Panc1 (cell line): Measurements from ENCODE around the gene KAZN. TPM values are rescaled to one million over a fixed set of nuclear protein-coding genes. Genes with fewer than 3 reads are reported as not detected.

Source experiments
- ATAC-seq: fragments of 200-7000 bp; cut with Tn5 transposase; 2 replicates; pipeline ENCODE4 v1.9.1; 2020; ENCODE audit warnings: mild to moderate bottlenecking, moderate library complexity
- BruUV-seq: library from RNA; stranded (reverse); fragments of 400-500 nt; replicated peaks from 2 replicates; lab custom pipeline; 2021; lab: Mats Ljungman, UMichigan
- CTCF ChIA-PET: fragments of 300-600 bp; sonication (Branson Sonifier 250); formaldehyde crosslinking; loops from one replicate; lab custom pipeline; 2022; ENCODE audit warnings: antibody characterized with exemption; lab: Charles Lee
- POLR2A ChIA-PET: fragments of 300-600 bp; sonication (Branson Sonifier 250); formaldehyde crosslinking; loops from one replicate; lab custom pipeline; 2022; ENCODE audit warnings: antibody characterized with exemption; lab: Charles Lee
- DNase-seq: peaks from one replicate; pipeline ENCODE4 v3.0.0-alpha.2; 2010; ENCODE audit warnings: low read depth, low spot score
- H3K27ac ChIP-seq: 2 replicates; pipeline ENCODE4 v1.5.1; 2011; ENCODE audit warnings: mild to moderate bottlenecking, low read length, inconsistent platforms
- H3K27me3 ChIP-seq: fragments of 200-500 bp; sonication (Bioruptor generic); 2 replicates; pipeline ENCODE4 v1.6.0; 2014; ENCODE audit warnings: low read length, inconsistent platforms; ENCODE audit not compliant: control insufficient read depth, insufficient read depth
- H3K36me3 ChIP-seq: fragments of 200-500 bp; sonication (Bioruptor generic); 2 replicates; pipeline ENCODE4 v1.5.1; 2014; ENCODE audit warnings: inconsistent platforms, mild to moderate bottlenecking, low read length, moderate library complexity; ENCODE audit not compliant: control insufficient read depth, insufficient read depth
- H3K4me1 ChIP-seq: 2 replicates; pipeline ENCODE4 v1.5.1; 2011; ENCODE audit warnings: inconsistent platforms, mild to moderate bottlenecking, low read length, moderate library complexity; ENCODE audit not compliant: control insufficient read depth, insufficient read depth
- H3K4me3 ChIP-seq, 2 experiments: 2 replicates each; pipeline ENCODE4 v1.5.1; 2011 to 2012; ENCODE audit warnings: low read depth in 2 of 2, low read length in 2 of 2, mild to moderate bottlenecking in 2 of 2, inconsistent platforms in 1 of 2, moderate library complexity in 1 of 2
- H3K9me3 ChIP-seq: fragments of 200-500 bp; sonication (Bioruptor generic); 2 replicates; pipeline ENCODE4 v1.5.1; 2014; ENCODE audit warnings: low read depth, mild to moderate bottlenecking, inconsistent platforms, low read length, moderate library complexity; ENCODE audit not compliant: control insufficient read depth, insufficient read depth
- CTCF ChIP-seq: fragments of 450-650 bp; IDR thresholded peaks from 2 replicates; pipeline ENCODE4 v1.5.1; 2017; ENCODE audit warnings: mild to moderate bottlenecking
- POLR2AphosphoS5 ChIP-seq: IDR thresholded peaks from 2 replicates; pipeline ENCODE4 v1.6.1; 2012; ENCODE audit warnings: mild to moderate bottlenecking, low read depth, low read length, moderate library complexity
- REST ChIP-seq, 2 experiments: IDR thresholded peaks; 2 replicates each; pipeline ENCODE4 v1.6.1; 2011 to 2012; ENCODE audit warnings: low read depth in 2 of 2, control low read depth in 1 of 2, low read length in 1 of 2, mild to moderate bottlenecking in 1 of 2, moderate library complexity in 1 of 2; ENCODE audit not compliant: insufficient read depth in 1 of 2
- SIN3A ChIP-seq: IDR thresholded peaks from 2 replicates; pipeline ENCODE4 v1.6.1; 2012; ENCODE audit warnings: low read depth, mild to moderate bottlenecking, low read length, moderate library complexity, borderline replicate concordance; ENCODE audit not compliant: insufficient read depth
- TCF7L2 ChIP-seq: IDR thresholded peaks from 2 replicates; pipeline ENCODE4 v1.6.1; 2011; ENCODE audit warnings: mild to moderate bottlenecking, low read depth, low read length, inconsistent platforms
- in situ Hi-C: cut with HindIII; loops from 2 replicates; pipeline ENCODE4 v1.10.0; 2016; ENCODE audit warnings: low sequenced_read_pairs, low pct_unique_long_range_greater_than_20kb
- intact Hi-C: fragments of 100-400 bp; cut with micrococcal nuclease; formaldehyde crosslinking; loops from one replicate; pipeline ENCODE4 v1.10.0; 2022; ENCODE audit not compliant: unreplicated experiment
- total RNA-seq: library from RNA; stranded (reverse); gene quantifications from one replicate; pipeline ENCODE4 v1.2.1, GENCODE V29; 2021; ENCODE audit not compliant: unreplicated experiment

The KAZN gene
- total RNA-seq, 1 experiment from 2014 or later: 6.6 TPM

GRCh38 chr1:15152318-15153183 lies 554.1 kb downstream of the KAZN start:
- BruUV-seq: no TSS peak
- H3K4me1 ChIP-seq: peaks cover 25% of the 10 kb centered on the region
- H3K27ac ChIP-seq: peak overlapping the region; percentile 65; the same call in 1 of the 2 replicates
- POLR2A ChIA-PET: no interaction called here
- in situ Hi-C loops (no loop called here), intact Hi-C loops (loop anchor here (1.0 kb wide), 1 partner anchor 120 kb away; no protein-coding TSS in a partner anchor)
- peak; percentile 92 for TF ChIP-seq CTCF
- 0 out of 2 replicates have a peak, but pooled peaks have one; percentile 32 for TF ChIP-seq SIN3A
- TF ChIP-seq REST (IDR thresholded peaks at IDR 0.05; ENCODE audit: insufficient read depth in 1 of 2, low read depth in 2 of 2, low read length in 1 of 2): no peak
- peak; percentile 99 for TF ChIP-seq TCF7L2
- H3K4me3 ChIP-seq: peak overlapping the region; percentile 68 to 87
- no peaks in the 10 kb centered on the region for H3K36me3 ChIP-seq
- no peaks in the 10 kb centered on the region for H3K27me3 ChIP-seq
- CTCF ChIA-PET: interaction anchor here (0.8 to 2.2 kb wide), 2 partner anchors 119 to 149 kb away, joined by 6 to 10 read pairs; no protein-coding TSS in a partner anchor
- ATAC-seq: peak; percentile 63
- DNase-seq: peak; percentile 69
- no peaks in the 10 kb centered on the region for H3K9me3 ChIP-seq

GRCh38 chr1:15153184-15153841 lies 554.8 kb downstream of the KAZN start, which contains the start of gene TMEM51:
Gene TMEM51, plus strand, starts transcription at chr1:15153747. Its CDS starts 61,341 bp downstream, at chr1:15215088.
- ATAC-seq (peak; percentile 86), DNase-seq (no peak)
- POLR2A ChIA-PET: no interaction called here
- H3K9me3 ChIP-seq: no peaks in the 10 kb centered on the region
- H3K27me3 ChIP-seq: no peaks in the 10 kb centered on the region
- H3K4me1 ChIP-seq: peaks cover 31% of the 10 kb centered on the region
- TF ChIP-seq CTCF (no peak), SIN3A (0 out of 2 replicates have a peak, but pooled peaks have one; percentile 40), TCF7L2 (no peak), REST (IDR thresholded peaks at IDR 0.05; ENCODE audit: insufficient read depth in 1 of 2, low read depth in 2 of 2, low read length in 1 of 2) (no peak), POLR2AphosphoS5 (0 out of 2 replicates have a peak, but pooled peaks have one; percentile 35)
- no TSS peak for BruUV-seq
- intact Hi-C loops (loop anchor here (1.0 kb wide), 1 partner anchor 119 kb away; no protein-coding TSS in a partner anchor), in situ Hi-C loops (no loop called here)
- no peaks in the 10 kb centered on the region for H3K36me3 ChIP-seq
- peak within 1 kb of the TSS; percentile 85 for H3K27ac ChIP-seq
- CTCF ChIA-PET: interaction anchor here (0.7 to 2.2 kb wide), 2 partner anchors 38 to 119 kb away, joined by 3 to 10 read pairs; no protein-coding TSS in a partner anchor
- peak within 1 kb of the TSS; percentile 68 to 87 for H3K4me3 ChIP-seq
